ENCODE measurements around the gene TTBK1. TPM values are rescaled to one million over a fixed set of nuclear protein-coding genes. Genes with fewer than 3 reads are reported as not detected.
A peak's percentile ranks its signal among the peaks of the same experiment; 100 is the strongest.

The TTBK1 gene
- total RNA-seq, 1 donor from 2014 or later = 1.7 TPM

DNA sequence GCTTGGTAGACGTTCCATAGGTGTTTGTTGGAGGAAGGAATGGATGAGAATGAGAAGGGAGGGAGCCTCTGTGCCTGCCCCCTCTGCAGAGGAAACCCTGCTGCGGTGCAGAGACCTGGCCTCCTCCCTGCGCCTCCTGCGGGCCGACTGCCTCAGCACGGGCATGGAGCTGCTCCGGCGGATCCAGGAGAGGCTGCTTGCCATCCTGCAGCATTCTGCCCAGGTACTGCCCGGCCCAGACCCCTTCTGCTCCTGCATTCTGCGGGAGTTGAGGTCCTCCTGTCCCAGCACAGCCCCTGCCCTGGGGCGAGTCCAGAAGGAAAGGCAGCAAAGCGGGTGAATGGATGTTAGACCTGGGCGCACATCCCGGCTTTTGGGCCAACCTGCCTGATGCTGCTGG, 20.1 kb upstream of the TTBK1 start:
- TF ChIP-seq EZH2phosphoT487 (IDR thresholded peaks at IDR 0.05) (no peak), EZH2 (IDR thresholded peaks at IDR 0.05) (no peak)
- TF ChIP-seq, protein P1, sequence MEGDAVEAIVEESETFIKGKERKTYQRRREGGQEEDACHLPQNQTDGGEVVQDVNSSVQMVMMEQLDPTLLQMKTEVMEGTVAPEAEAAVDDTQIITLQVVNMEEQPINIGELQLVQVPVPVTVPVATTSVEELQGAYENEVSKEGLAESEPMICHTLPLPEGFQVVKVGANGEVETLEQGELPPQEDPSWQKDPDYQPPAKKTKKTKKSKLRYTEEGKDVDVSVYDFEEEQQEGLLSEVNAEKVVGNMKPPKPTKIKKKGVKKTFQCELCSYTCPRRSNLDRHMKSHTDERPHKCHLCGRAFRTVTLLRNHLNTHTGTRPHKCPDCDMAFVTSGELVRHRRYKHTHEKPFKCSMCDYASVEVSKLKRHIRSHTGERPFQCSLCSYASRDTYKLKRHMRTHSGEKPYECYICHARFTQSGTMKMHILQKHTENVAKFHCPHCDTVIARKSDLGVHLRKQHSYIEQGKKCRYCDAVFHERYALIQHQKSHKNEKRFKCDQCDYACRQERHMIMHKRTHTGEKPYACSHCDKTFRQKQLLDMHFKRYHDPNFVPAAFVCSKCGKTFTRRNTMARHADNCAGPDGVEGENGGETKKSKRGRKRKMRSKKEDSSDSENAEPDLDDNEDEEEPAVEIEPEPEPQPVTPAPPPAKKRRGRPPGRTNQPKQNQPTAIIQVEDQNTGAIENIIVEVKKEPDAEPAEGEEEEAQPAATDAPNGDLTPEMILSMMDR (IDR thresholded peaks at IDR 0.05) = no peak
- H4K20me1 ChIP-seq (ENCODE audit: low read depth) = no peaks in the 10 kb centered on the region
- DNase-seq (ENCODE audit: low spot score) = no peak
- no peaks in the 10 kb centered on the region for H3K4me1 ChIP-seq
- H3F3A ChIP-seq (ENCODE audit: low read depth) = no peaks in the 10 kb centered on the region
- Mint-ChIP-seq H3K4me1 (peaks cover 5% of the 10 kb centered on the region), H3K4me3 (peak overlapping the region; percentile 3), H3K36me3 (peaks cover 13% of the 10 kb centered on the region), H3K27me3 (ENCODE audit: insufficient read depth, low read depth) (peaks cover 8% of the 10 kb centered on the region), H3K9me3 (no peaks in the 10 kb centered on the region), H3K27ac (peak overlapping the region; percentile 80)
- no peaks in the 10 kb centered on the region for H3K9me3 ChIP-seq (ENCODE audit: low read depth)
- no peaks in the 10 kb centered on the region for H3K27me3 ChIP-seq
- no peak overlapping the region for H3K27ac ChIP-seq
- no peak overlapping the region for H2AFZ ChIP-seq (replicated peaks)
- H3K4me3 ChIP-seq = no peak overlapping the region
- H3K79me2 ChIP-seq (ENCODE audit: low read depth) = peaks cover 3% of the 10 kb centered on the region
- H3K9ac ChIP-seq = no peak overlapping the region
- H3K36me3 ChIP-seq = no peaks in the 10 kb centered on the region
- no peak overlapping the region for H3K4me2 ChIP-seq

DNA sequence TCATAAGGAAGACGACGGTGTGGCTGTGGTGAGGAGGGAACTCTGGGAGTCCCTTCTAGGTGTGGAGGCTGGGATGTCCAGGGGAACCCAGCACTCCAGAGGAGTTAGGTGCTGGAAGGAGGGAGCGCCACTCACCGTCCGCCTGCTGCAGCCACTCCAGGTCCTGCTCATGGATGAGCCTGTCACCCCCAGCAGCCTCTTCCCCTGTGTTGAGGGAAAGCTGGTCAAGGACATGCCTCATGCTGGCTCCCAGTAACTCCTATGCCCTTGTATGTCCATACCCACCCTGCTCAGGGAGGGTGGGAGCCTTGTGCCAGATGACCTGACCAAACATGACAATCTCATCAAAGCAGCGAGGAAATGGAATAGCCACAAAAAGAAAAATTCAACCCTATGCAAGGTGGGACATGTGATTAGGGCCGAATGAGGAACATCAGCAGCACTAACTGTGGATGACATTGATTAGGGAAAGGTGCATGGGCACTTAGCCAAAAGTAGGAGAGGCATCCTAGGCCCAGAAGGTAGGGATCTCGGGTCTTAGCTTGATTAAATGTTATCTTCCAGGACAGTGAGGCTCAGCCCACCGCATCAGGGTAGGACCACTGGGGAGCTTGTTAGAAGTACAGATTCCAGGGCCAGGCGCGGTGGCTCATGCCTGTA, 17.0 kb upstream of the TTBK1 start:
- H4K20me1 ChIP-seq (ENCODE audit: low read depth) = no peaks in the 10 kb centered on the region
- Mint-ChIP-seq H3K27me3 (ENCODE audit: insufficient read depth, low read depth) (peaks cover 18% of the 10 kb centered on the region), H3K4me3 (no peak overlapping the region), H3K36me3 (peaks cover 13% of the 10 kb centered on the region), H3K4me1 (peaks cover 14% of the 10 kb centered on the region), H3K27ac (no peak overlapping the region), H3K9me3 (peaks cover 4% of the 10 kb centered on the region)
- peaks cover 10% of the 10 kb centered on the region for H3K79me2 ChIP-seq (ENCODE audit: low read depth)
- peaks cover 20% of the 10 kb centered on the region for H3K27me3 ChIP-seq
- H2AFZ ChIP-seq (replicated peaks) = no peak overlapping the region
- H3K27ac ChIP-seq = no peak overlapping the region
- TF ChIP-seq EZH2phosphoT487 (IDR thresholded peaks at IDR 0.05) = no peak
- no peak for TF ChIP-seq EZH2 (IDR thresholded peaks at IDR 0.05)
- TF ChIP-seq, protein P1 (IDR thresholded peaks at IDR 0.05) = no peak
- no peaks in the 10 kb centered on the region for H3K4me1 ChIP-seq
- DNase-seq (ENCODE audit: low spot score) = no peak
- H3K4me3 ChIP-seq = no peak overlapping the region
- H3K36me3 ChIP-seq = no peaks in the 10 kb centered on the region
- H3K9ac ChIP-seq = no peak overlapping the region
- no peak overlapping the region for H3K4me2 ChIP-seq
- H3K9me3 ChIP-seq (ENCODE audit: low read depth) = no peaks in the 10 kb centered on the region
- H3F3A ChIP-seq (ENCODE audit: low read depth) = no peaks in the 10 kb centered on the region

DNA sequence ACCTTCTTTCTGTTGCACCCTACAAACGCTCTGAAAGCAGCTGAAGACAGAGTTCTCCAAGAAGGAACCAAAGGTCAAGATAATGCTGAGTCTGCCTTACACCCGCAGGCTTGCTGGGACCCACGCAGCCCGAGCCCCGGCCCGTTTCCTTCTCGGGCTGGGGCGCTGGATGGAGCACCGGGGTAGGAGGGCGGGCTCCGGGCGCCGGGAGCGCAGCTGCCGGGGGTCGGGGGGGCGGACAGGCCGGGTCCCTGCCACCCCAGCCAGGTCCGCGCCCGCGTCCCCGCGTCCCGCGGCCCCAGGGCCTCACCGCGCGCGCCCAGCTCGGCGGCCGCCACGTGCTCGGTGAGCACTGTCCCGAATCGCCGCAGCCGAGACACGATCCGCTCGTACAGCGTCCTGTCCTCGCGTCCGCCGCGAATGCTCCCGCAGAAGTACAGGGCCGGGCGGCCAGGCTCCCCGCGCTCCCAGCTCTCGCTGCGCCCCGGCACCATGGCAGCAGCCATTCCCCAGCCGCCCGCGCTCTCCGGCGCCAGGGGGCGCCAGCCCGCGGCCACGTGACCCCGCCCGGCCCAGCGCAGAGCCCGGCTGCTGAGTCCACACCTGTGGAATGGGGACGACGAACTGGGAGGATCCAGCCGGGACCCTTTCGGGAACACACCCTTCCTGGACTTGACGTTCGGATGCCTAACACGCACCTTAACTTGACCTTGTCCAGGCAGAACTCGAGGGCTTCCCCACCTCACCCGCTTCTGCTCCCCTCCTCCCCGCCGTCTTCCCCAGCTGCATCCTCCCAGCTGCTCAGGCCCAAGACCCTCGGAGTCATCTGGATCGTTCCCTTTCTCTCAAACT, 14.1 kb upstream of the TTBK1 start, which contains the start of gene DNPH1:
Gene DNPH1 (minus strand): TSS at position 531 of the 852 bp plus-strand sequence. CDS start 25 bp downstream, at position 506.
- H3K36me3 ChIP-seq = no peaks in the 10 kb centered on the region
- H3K27ac ChIP-seq = no peak within 1 kb of the TSS
- H3K4me1 ChIP-seq = no peaks in the 10 kb centered on the region
- H3K9ac ChIP-seq = no peak within 1 kb of the TSS
- H4K20me1 ChIP-seq (ENCODE audit: low read depth) = no peaks in the 10 kb centered on the region
- TF ChIP-seq, protein P1 (IDR thresholded peaks at IDR 0.05) = peak; percentile 91
- TF ChIP-seq EZH2phosphoT487 (IDR thresholded peaks at IDR 0.05) (no peak), EZH2 (IDR thresholded peaks at IDR 0.05) (peak; percentile 55)
- no peaks in the 10 kb centered on the region for H3K9me3 ChIP-seq (ENCODE audit: low read depth)
- peaks cover 4% of the 10 kb centered on the region for H3K9me3 Mint-ChIP-seq
- no peak within 1 kb of the TSS for H3K27ac Mint-ChIP-seq
- H3K27me3 Mint-ChIP-seq (ENCODE audit: insufficient read depth, low read depth) = peaks cover 24% of the 10 kb centered on the region
- peak; percentile 90 for DNase-seq (ENCODE audit: low spot score)
- H3K36me3 Mint-ChIP-seq = peaks cover 8% of the 10 kb centered on the region
- peak within 1 kb of the TSS; percentile 98 for H2AFZ ChIP-seq (replicated peaks)
- H3F3A ChIP-seq (ENCODE audit: low read depth) = no peaks in the 10 kb centered on the region
- H3K79me2 ChIP-seq (ENCODE audit: low read depth) = peaks cover 10% of the 10 kb centered on the region
- H3K27me3 ChIP-seq = peaks cover 33% of the 10 kb centered on the region
- peaks cover 14% of the 10 kb centered on the region for H3K4me1 Mint-ChIP-seq
- peak within 1 kb of the TSS; percentile 64 for H3K4me3 ChIP-seq
- H3K4me2 ChIP-seq = peak within 1 kb of the TSS; percentile 77
- H3K4me3 Mint-ChIP-seq = peak within 1 kb of the TSS; percentile 87

Measured in neural progenitor cell (in vitro differentiated cells).